OCI-LY1 (cell line): ENCODE measurements around the gene DPP6.

ENCODE experiments used
- H2AFZ ChIP-seq: fragments of 200-600 bp; sonication (generic), shearing (Covaris generic); 2 replicates; pipeline ENCODE4 v1.6.0; 2014; ENCODE audit warnings: antibody characterized with exemption, mild to moderate bottlenecking, low read length
- H3F3A ChIP-seq: fragments of 200-600 bp; sonication (generic), shearing (Covaris generic); 2 replicates; pipeline ENCODE4 v1.6.0; 2014; ENCODE audit warnings: mild to moderate bottlenecking, antibody characterized with exemption, low read length, moderate library complexity; ENCODE audit not compliant: insufficient read depth
- H3K27ac ChIP-seq: fragments of 200-600 bp; sonication (generic); 2 replicates; pipeline ENCODE4 v1.5.1; 2014; ENCODE audit warnings: low read length, mixed run types, mild to moderate bottlenecking, low read depth; ENCODE audit not compliant: poor library complexity, severe bottlenecking
- H3K27me3 ChIP-seq: fragments of 200-600 bp; sonication (generic); 2 replicates; pipeline ENCODE4 v1.6.0; 2014; ENCODE audit warnings: antibody characterized with exemption, mild to moderate bottlenecking, low read length, moderate library complexity; ENCODE audit not compliant: insufficient read depth
- H3K36me3 ChIP-seq: fragments of 200-600 bp; sonication (generic); 2 replicates; pipeline ENCODE4 v1.6.1; 2014; ENCODE audit warnings: mild to moderate bottlenecking, antibody characterized with exemption, low read length, moderate library complexity, mixed read lengths; ENCODE audit not compliant: insufficient read depth
- H3K4me1 ChIP-seq: fragments of 200-600 bp; sonication (generic); 2 replicates; pipeline ENCODE4 v1.5.1; 2014; ENCODE audit warnings: mild to moderate bottlenecking, low read length, moderate library complexity; ENCODE audit not compliant: insufficient read depth, severe bottlenecking
- H3K4me2 ChIP-seq: fragments of 200-600 bp; sonication (generic), shearing (Covaris generic); 2 replicates; pipeline ENCODE4 v1.6.1; 2014; ENCODE audit warnings: low read length
- H3K4me3 ChIP-seq: fragments of 200-600 bp; sonication (generic); 2 replicates; pipeline ENCODE4 v1.5.1; 2014; ENCODE audit warnings: low read length, low read depth, mild to moderate bottlenecking, mixed read lengths; ENCODE audit not compliant: poor library complexity, severe bottlenecking
- H3K79me2 ChIP-seq: fragments of 200-600 bp; shearing (Covaris generic); 2 replicates; pipeline ENCODE4 v1.6.1; 2016; ENCODE audit warnings: mixed run types, low read length, mixed read lengths; ENCODE audit not compliant: insufficient read depth
- H3K9ac ChIP-seq: fragments of 200-600 bp; sonication (generic), shearing (Covaris generic); 2 replicates; pipeline ENCODE4 v1.6.1; 2014; ENCODE audit warnings: mild to moderate bottlenecking, low read length, mixed read lengths
- H3K9me2 ChIP-seq: fragments of 200-600 bp; sonication (generic), shearing (Covaris generic); 2 replicates; pipeline ENCODE4 v1.6.1; 2014; ENCODE audit warnings: low read depth, mild to moderate bottlenecking, low read length, mixed read lengths
- H3K9me3 ChIP-seq: fragments of 200-600 bp; shearing (Covaris generic); 2 replicates; pipeline ENCODE4 v1.6.1; 2014; ENCODE audit warnings: low read length, mixed read lengths
- H4K20me1 ChIP-seq: fragments of 200-600 bp; sonication (generic), shearing (Covaris generic); 2 replicates; pipeline ENCODE4 v1.6.0; 2016; ENCODE audit warnings: mild to moderate bottlenecking, low read length; ENCODE audit not compliant: insufficient read depth
- CTCF ChIP-seq: fragments of 200-600 bp; sonication (generic), shearing (Covaris generic); IDR thresholded peaks from 2 replicates; pipeline ENCODE4 v1.5.1; 2017; ENCODE audit warnings: mild to moderate bottlenecking, antibody characterized with exemption, low read length, moderate library complexity, mixed read lengths
- EZH2 ChIP-seq: fragments of 200-600 bp; sonication (generic), shearing (Covaris generic); IDR thresholded peaks from 2 replicates; pipeline ENCODE4 v1.8.0; 2017; ENCODE audit warnings: borderline replicate concordance, mixed run types, mild to moderate bottlenecking, antibody characterized with exemption, low read length, moderate library complexity, mixed read lengths

The DPP6 gene

GRCh38 chr7:154840086-154840485 lies 787.9 kb downstream of the DPP6 start:
- H3K9ac ChIP-seq = no peak overlapping the region
- no peaks in the 10 kb centered on the region for H3K9me2 ChIP-seq
- no peaks in the 10 kb centered on the region for H3F3A ChIP-seq
- H3K4me1 ChIP-seq = no peaks in the 10 kb centered on the region
- H3K36me3 ChIP-seq = no peaks in the 10 kb centered on the region
- H3K4me3 ChIP-seq = no peak overlapping the region
- H2AFZ ChIP-seq = no peak overlapping the region
- H3K27me3 ChIP-seq = peaks cover 4% of the 10 kb centered on the region; the same call in 1 of the 2 replicates
- no peaks in the 10 kb centered on the region for H3K79me2 ChIP-seq
- no peaks in the 10 kb centered on the region for H3K9me3 ChIP-seq
- H3K27ac ChIP-seq = no peak overlapping the region
- H3K4me2 ChIP-seq = no peak overlapping the region
- H4K20me1 ChIP-seq = no peaks in the 10 kb centered on the region
- TF ChIP-seq CTCF (no peak), EZH2 (no peak)

- no peaks in the 10 kb centered on the region for H3K9me2 ChIP-seq
- H3K27ac ChIP-seq = no peak overlapping the region
- no peaks in the 10 kb centered on the region for H3K9me3 ChIP-seq
- H3K4me3 ChIP-seq = no peak overlapping the region
- H2AFZ ChIP-seq = no peak overlapping the region
- TF ChIP-seq EZH2 (no peak), CTCF (no peak)
- H3K36me3 ChIP-seq = no peaks in the 10 kb centered on the region
- peaks cover 4% of the 10 kb centered on the region; the same call in 1 of the 2 replicates for H3K27me3 ChIP-seq
- H3K4me1 ChIP-seq = no peaks in the 10 kb centered on the region
- H3K4me2 ChIP-seq = no peak overlapping the region
- no peaks in the 10 kb centered on the region for H3K79me2 ChIP-seq
- no peaks in the 10 kb centered on the region for H3F3A ChIP-seq
- H4K20me1 ChIP-seq = no peaks in the 10 kb centered on the region
- no peak overlapping the region for H3K9ac ChIP-seq
These were observed 789.6 kb downstream of the DPP6 start for GRCh38 chr7:154841731-154842331.

GRCh38 chr7:154842591-154842990 lies 790.4 kb downstream of the DPP6 start:
- no peak overlapping the region for H2AFZ ChIP-seq
- no peaks in the 10 kb centered on the region for H3K79me2 ChIP-seq
- H3F3A ChIP-seq = no peaks in the 10 kb centered on the region
- H3K27ac ChIP-seq = no peak overlapping the region
- H3K4me3 ChIP-seq = no peak overlapping the region
- no peaks in the 10 kb centered on the region; the same call in 1 of the 2 replicates for H3K27me3 ChIP-seq
- no peak for TF ChIP-seq CTCF
- TF ChIP-seq EZH2 = no peak
- no peaks in the 10 kb centered on the region for H3K4me1 ChIP-seq
- H4K20me1 ChIP-seq = no peaks in the 10 kb centered on the region
- H3K9ac ChIP-seq = no peak overlapping the region
- no peaks in the 10 kb centered on the region for H3K36me3 ChIP-seq
- H3K4me2 ChIP-seq = no peak overlapping the region
- no peaks in the 10 kb centered on the region for H3K9me2 ChIP-seq
- no peaks in the 10 kb centered on the region for H3K9me3 ChIP-seq
